Cardiac fibroblast (primary cell): ENCODE measurements around the gene GRM1.
A peak's percentile ranks its signal among the peaks of the same experiment; 100 is the strongest.

Experiments used
- DNase-seq, 2 donors: peaks; one replicate each; pipeline versions ENCODE4 v3.0.0 to v3.0.0-alpha.2; 2010; ENCODE audit warnings: low read depth in 2 of 2
- H3K4me3 ChIP-seq, 2 donors: replicated peaks in 1 of 2; 1 replicate in 1 of 2; 2 replicates in 1 of 2; pipeline ENCODE4 v1.5.1; 2011; ENCODE audit warnings: low read depth in 2 of 2, low read length in 2 of 2, mild to moderate bottlenecking in 2 of 2, moderate library complexity in 1 of 2
- CTCF ChIP-seq: IDR thresholded peaks from one replicate; pipeline ENCODE4 v1.5.1; 2011; ENCODE audit warnings: low read depth, mild to moderate bottlenecking, low read length, inconsistent platforms

Gene GRM1

GRCh38 chr6:146056506-146056905 lies 27.6 kb downstream of the GRM1 start:
- no peak overlapping the region for H3K4me3 ChIP-seq
- DNase-seq, result no peak
- no peak for TF ChIP-seq CTCF

DNA sequence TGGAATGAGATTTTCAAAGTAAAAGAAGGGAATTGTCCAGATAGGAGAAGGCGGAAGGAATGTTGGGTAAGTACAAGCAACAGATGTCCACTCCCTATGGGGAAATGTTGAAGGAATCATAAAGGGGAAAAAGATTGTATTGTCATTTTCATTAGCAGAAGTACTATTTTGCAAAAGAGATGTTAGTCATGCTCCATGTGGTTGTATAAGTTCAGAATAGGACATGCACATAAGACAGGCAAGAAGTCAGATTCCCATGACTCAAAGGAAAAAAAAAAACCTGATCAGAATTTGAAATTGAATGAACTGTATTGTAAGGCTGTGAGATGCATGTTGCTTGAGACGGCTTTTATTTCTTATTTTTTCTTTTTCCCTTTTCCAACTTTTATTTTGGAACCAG lies 36.8 kb downstream of the GRM1 start:
- no peak for DNase-seq
- no peak overlapping the region for H3K4me3 ChIP-seq
- no peak for TF ChIP-seq CTCF

DNA sequence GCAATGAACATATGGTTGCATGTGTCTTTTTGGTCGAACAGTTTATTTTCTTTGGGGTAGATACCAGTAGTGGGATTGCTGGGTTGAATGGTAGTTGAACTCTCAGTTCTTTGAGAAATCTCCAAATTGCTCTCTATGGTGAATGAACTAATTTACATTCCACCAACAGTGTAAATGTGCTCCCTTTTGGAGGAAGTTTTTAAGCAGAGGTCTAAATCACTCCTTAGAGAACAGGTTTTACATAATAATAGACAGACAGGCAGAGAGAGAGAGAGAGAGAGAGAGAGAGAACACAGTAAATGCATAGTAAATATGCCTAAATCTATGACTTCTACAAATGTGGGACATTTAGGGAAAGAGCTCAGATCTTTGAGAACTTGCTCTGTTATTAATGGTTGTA lies 37.6 kb downstream of the GRM1 start:
- TF ChIP-seq CTCF, result no peak
- H3K4me3 ChIP-seq, result no peak overlapping the region
- no peak for DNase-seq

GRCh38 chr6:146071781-146072180 lies 42.9 kb downstream of the GRM1 start:
- H3K4me3 ChIP-seq, result no peak overlapping the region
- no peak for TF ChIP-seq CTCF

GRCh38 chr6:146077992-146078391 lies 49.1 kb downstream of the GRM1 start:
- DNase-seq, result no peak
- TF ChIP-seq CTCF, result no peak
- H3K4me3 ChIP-seq, result no peak overlapping the region

More at GRCh38 chr6:146071781-146072180, 42.9 kb downstream of the GRM1 start:
- no peak for DNase-seq

DNA sequence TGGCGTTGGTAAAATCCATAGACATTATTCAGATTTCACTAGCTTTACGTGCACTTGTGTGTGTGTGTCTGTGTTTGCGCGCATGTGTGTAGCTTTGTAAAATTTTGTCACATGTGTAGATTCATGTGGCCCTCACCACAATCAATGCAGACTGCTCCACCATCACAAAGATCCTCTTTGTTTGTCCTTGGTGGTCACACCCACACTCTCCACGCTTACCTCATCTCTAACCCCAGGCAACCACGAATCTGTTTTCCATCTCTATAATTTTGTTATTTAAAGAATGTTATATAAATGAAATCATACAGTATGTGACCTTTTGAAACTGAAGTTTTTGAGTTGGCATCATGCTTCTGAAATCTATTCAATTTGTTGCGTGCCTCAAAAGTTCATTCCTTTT lies 58.5 kb downstream of the GRM1 start:
- no peak for TF ChIP-seq CTCF
- H3K4me3 ChIP-seq, result no peak overlapping the region
- no peak for DNase-seq

- no peak overlapping the region for H3K4me3 ChIP-seq
- no peak for TF ChIP-seq CTCF
- peak in 1 of 2 donors; percentile 0 for DNase-seq
Measured at GRCh38 chr6:146090474-146090873, 61.6 kb downstream of the GRM1 start.
